ENCODE results near the gene TMEM156. TPM values are rescaled to one million over a fixed set of nuclear protein-coding genes. Genes with fewer than 3 reads are reported as not detected.

TMEM156 gene
- polyA plus RNA-seq, 1 donor (not counting 4 experiments of a cell fraction or from before 2014, with no cell fraction given): 0.68 TPM

- Histone ChIP-seq H4K20me1 (ENCODE audit: control insufficient read depth, extremely low read depth, insufficient read depth, low read length) (no peaks in the 10 kb centered on the region), H3K79me2 (ENCODE audit: control insufficient read depth, insufficient read depth, low read length) (peaks cover 42% of the 10 kb centered on the region)
- no peak for FAIRE-seq
These were observed 21.8 kb upstream of the TMEM156 start for GRCh38 chr4:39053983-39054382.

GRCh38 chr4:39051492-39051891, 19.3 kb upstream of the TMEM156 start:
- Histone ChIP-seq H3K9ac (ENCODE audit: control insufficient read depth, extremely low read depth, insufficient read depth, low read length) (no peak overlapping the region), H4K20me1 (ENCODE audit: control insufficient read depth, extremely low read depth, insufficient read depth, low read length) (no peaks in the 10 kb centered on the region), H2AFZ (ENCODE audit: control insufficient read depth, low read length) (no peak overlapping the region), H3K36me3 (ENCODE audit: control insufficient read depth in 2 of 2, extremely low read depth in 1 of 2, insufficient read depth in 2 of 2, low read length in 2 of 2) (no peaks in the 10 kb centered on the region), H3K27me3 (ENCODE audit: control insufficient read depth, extremely low read depth, insufficient read depth, low read length) (no peaks in the 10 kb centered on the region), H3K4me3 (ENCODE audit: control insufficient read depth in 2 of 3, extremely low read depth in 1 of 3, insufficient read depth in 2 of 3, low read depth in 1 of 3, low read length in 3 of 3) (no peak overlapping the region), H3K27ac (ENCODE audit: control insufficient read depth, insufficient read depth, low read length) (no peak overlapping the region), H3K79me2 (ENCODE audit: control insufficient read depth, insufficient read depth, low read length) (peaks cover 53% of the 10 kb centered on the region), H3K9me1 (ENCODE audit: control insufficient read depth, extremely low read depth, insufficient read depth, low read length) (no peaks in the 10 kb centered on the region), H3K4me1 (ENCODE audit: control insufficient read depth, extremely low read depth, insufficient read depth, low read length) (peaks cover 2% of the 10 kb centered on the region), H3K9me3 (ENCODE audit: control insufficient read depth, low read depth, low read length) (no peaks in the 10 kb centered on the region), H3K4me2 (ENCODE audit: control insufficient read depth, extremely low read depth, insufficient read depth, low read depth, low read length) (no peak overlapping the region)
- no peak for FAIRE-seq
- dilution Hi-C loops (cut with MboI; ENCODE audit: extremely low pct_ligation_motif_present, low sequenced_read_pairs): no loop called here
- no peak for DNase-seq (ENCODE audit: low read depth, low spot score)
- TF ChIP-seq EZH2 (IDR thresholded peaks at IDR 0.05; ENCODE audit: low read length): no peak

More at GRCh38 chr4:39053983-39054382, 21.8 kb upstream of the TMEM156 start:
- H3K4me1 ChIP-seq (ENCODE audit: control insufficient read depth, extremely low read depth, insufficient read depth, low read length): no peaks in the 10 kb centered on the region
- no peak overlapping the region for H3K27ac ChIP-seq (ENCODE audit: control insufficient read depth, insufficient read depth, low read length)
- no peak for TF ChIP-seq CTCF (optimal IDR thresholded peaks at IDR 0.05 in 1 of 3, IDR thresholded peaks at IDR 0.05 in 1 of 3, conservative IDR thresholded peaks at IDR 0.05 in 1 of 3; ENCODE audit: extremely low read depth in 1 of 3, insufficient read depth in 2 of 3, low read length in 3 of 3)
- TF ChIP-seq EZH2 (IDR thresholded peaks at IDR 0.05; ENCODE audit: low read length): no peak
- no peak overlapping the region for H3K4me3 ChIP-seq (ENCODE audit: control insufficient read depth in 2 of 3, extremely low read depth in 1 of 3, insufficient read depth in 2 of 3, low read depth in 1 of 3, low read length in 3 of 3)
- H3K36me3 ChIP-seq (ENCODE audit: control insufficient read depth in 2 of 2, extremely low read depth in 1 of 2, insufficient read depth in 2 of 2, low read length in 2 of 2): no peaks in the 10 kb centered on the region
- dilution Hi-C loops (cut with MboI; ENCODE audit: extremely low pct_ligation_motif_present, low sequenced_read_pairs): no loop called here
- DNase-seq (ENCODE audit: low read depth, low spot score): no peak
- no peak overlapping the region for H3K4me2 ChIP-seq (ENCODE audit: control insufficient read depth, extremely low read depth, insufficient read depth, low read depth, low read length)
- no peaks in the 10 kb centered on the region for H3K9me3 ChIP-seq (ENCODE audit: control insufficient read depth, low read depth, low read length)
- H3K9ac ChIP-seq (ENCODE audit: control insufficient read depth, extremely low read depth, insufficient read depth, low read length): no peak overlapping the region
- no peaks in the 10 kb centered on the region for H3K9me1 ChIP-seq (ENCODE audit: control insufficient read depth, extremely low read depth, insufficient read depth, low read length)
- no peaks in the 10 kb centered on the region for H3K27me3 ChIP-seq (ENCODE audit: control insufficient read depth, extremely low read depth, insufficient read depth, low read length)
- no peak overlapping the region for H2AFZ ChIP-seq (ENCODE audit: control insufficient read depth, low read length)

GRCh38 chr4:39050590-39050989, 18.4 kb upstream of the TMEM156 start:
- Histone ChIP-seq H3K27me3 (ENCODE audit: control insufficient read depth, extremely low read depth, insufficient read depth, low read length) (no peaks in the 10 kb centered on the region), H3K9ac (ENCODE audit: control insufficient read depth, extremely low read depth, insufficient read depth, low read length) (no peak overlapping the region), H4K20me1 (ENCODE audit: control insufficient read depth, extremely low read depth, insufficient read depth, low read length) (no peaks in the 10 kb centered on the region), H3K79me2 (ENCODE audit: control insufficient read depth, insufficient read depth, low read length) (peaks cover 47% of the 10 kb centered on the region), H2AFZ (ENCODE audit: control insufficient read depth, low read length) (no peak overlapping the region), H3K9me3 (ENCODE audit: control insufficient read depth, low read depth, low read length) (no peaks in the 10 kb centered on the region), H3K36me3 (ENCODE audit: control insufficient read depth in 2 of 2, extremely low read depth in 1 of 2, insufficient read depth in 2 of 2, low read length in 2 of 2) (no peaks in the 10 kb centered on the region), H3K9me1 (ENCODE audit: control insufficient read depth, extremely low read depth, insufficient read depth, low read length) (no peaks in the 10 kb centered on the region), H3K4me3 (ENCODE audit: control insufficient read depth in 2 of 3, extremely low read depth in 1 of 3, insufficient read depth in 2 of 3, low read depth in 1 of 3, low read length in 3 of 3) (no peak overlapping the region), H3K4me1 (ENCODE audit: control insufficient read depth, extremely low read depth, insufficient read depth, low read length) (peaks cover 4% of the 10 kb centered on the region), H3K27ac (ENCODE audit: control insufficient read depth, insufficient read depth, low read length) (no peak overlapping the region), H3K4me2 (ENCODE audit: control insufficient read depth, extremely low read depth, insufficient read depth, low read depth, low read length) (no peak overlapping the region)
- FAIRE-seq: no peak
- TF ChIP-seq CTCF (optimal IDR thresholded peaks at IDR 0.05 in 1 of 3, IDR thresholded peaks at IDR 0.05 in 1 of 3, conservative IDR thresholded peaks at IDR 0.05 in 1 of 3; ENCODE audit: extremely low read depth in 1 of 3, insufficient read depth in 2 of 3, low read length in 3 of 3): no peak
- DNase-seq (ENCODE audit: low read depth, low spot score): no peak
- dilution Hi-C loops (cut with MboI; ENCODE audit: extremely low pct_ligation_motif_present, low sequenced_read_pairs): no loop called here

All from keratinocyte (primary cell).